Keratinocyte (primary cell): ENCODE data around the gene TMEM267. TPM values are rescaled to one million over a fixed set of nuclear protein-coding genes. Genes with fewer than 3 reads are reported as not detected.
"Not testable (repeated sequence)": the region's sequence is repeated elsewhere in the genome, so short reads cannot be mapped to it uniquely, and the experiment has no call there.

ENCODE experiments used
- DNase-seq: peaks from one replicate; pipeline ENCODE4 v3.0.0-alpha.2; 2011; ENCODE audit warnings: low read depth, missing footprints, low spot score
- FAIRE-seq: peaks from 2 replicates; lab custom pipeline; 2011; peaks lifted over from hg19 to GRCh38; lab: Jason Lieb, UNC
- H2AFZ ChIP-seq: 2 replicates; pipeline ENCODE4 v1.6.0; 2012; ENCODE audit warnings: low read length, control low read depth, inconsistent platforms; ENCODE audit not compliant: control insufficient read depth
- H3K27ac ChIP-seq: 2 replicates; pipeline ENCODE4 v1.5.1; 2011; ENCODE audit warnings: low read length; ENCODE audit not compliant: control insufficient read depth, insufficient read depth
- H3K27me3 ChIP-seq: 3 replicates; pipeline ENCODE4 v1.6.0; 2011; ENCODE audit warnings: low read length; ENCODE audit not compliant: control insufficient read depth, insufficient read depth; ENCODE audit errors: extremely low read depth
- H3K36me3 ChIP-seq, 2 experiments: 2 replicates in 1 of 2; 3 replicates in 1 of 2; pipeline ENCODE4 v1.5.1; 2011; ENCODE audit warnings: low read length in 2 of 2, mild to moderate bottlenecking in 1 of 2; ENCODE audit not compliant: control insufficient read depth in 2 of 2, insufficient read depth in 2 of 2; ENCODE audit errors: extremely low read depth in 1 of 2
- H3K4me1 ChIP-seq: 3 replicates; pipeline ENCODE4 v1.5.1; 2011; ENCODE audit warnings: low read length; ENCODE audit not compliant: control insufficient read depth, insufficient read depth; ENCODE audit errors: extremely low read depth
- H3K4me2 ChIP-seq: 3 replicates; pipeline ENCODE4 v1.6.0; 2011; ENCODE audit warnings: low read depth, low read length; ENCODE audit not compliant: control insufficient read depth, insufficient read depth; ENCODE audit errors: extremely low read depth
- H3K4me3 ChIP-seq, 3 experiments: fragments of 200-600 bp in 1 of 3; sonication (generic) in 1 of 3; 2 replicates in 2 of 3; 3 replicates in 1 of 3; pipeline ENCODE4 v1.5.1; 2011 to 2016; ENCODE audit warnings: low read length in 3 of 3, mild to moderate bottlenecking in 3 of 3, control low read depth in 2 of 3, inconsistent platforms in 1 of 3, low read depth in 1 of 3, mixed read lengths in 1 of 3, mixed run types in 1 of 3, moderate library complexity in 1 of 3; ENCODE audit not compliant: control insufficient read depth in 2 of 3, insufficient read depth in 2 of 3; ENCODE audit errors: extremely low read depth in 1 of 3
- H3K79me2 ChIP-seq: 2 replicates; pipeline ENCODE4 v1.6.0; 2012; ENCODE audit warnings: low read length; ENCODE audit not compliant: control insufficient read depth, insufficient read depth
- H3K9ac ChIP-seq: 3 replicates; pipeline ENCODE4 v1.6.0; 2011; ENCODE audit warnings: low read length; ENCODE audit not compliant: control insufficient read depth, insufficient read depth; ENCODE audit errors: extremely low read depth
- H3K9me1 ChIP-seq: 3 replicates; pipeline ENCODE4 v1.6.0; 2011; ENCODE audit warnings: low read length; ENCODE audit not compliant: control insufficient read depth, insufficient read depth; ENCODE audit errors: extremely low read depth
- H3K9me3 ChIP-seq: 2 replicates; pipeline ENCODE4 v1.5.1; 2012; ENCODE audit warnings: low read depth, low read length; ENCODE audit not compliant: control insufficient read depth
- H4K20me1 ChIP-seq: 3 replicates; pipeline ENCODE4 v1.6.0; 2011; ENCODE audit warnings: low read length; ENCODE audit not compliant: control insufficient read depth, insufficient read depth; ENCODE audit errors: extremely low read depth
- EZH2 ChIP-seq: IDR thresholded peaks from one replicate; pipeline ENCODE4 v1.6.1; 2012; ENCODE audit warnings: inconsistent platforms, mild to moderate bottlenecking, low read length, moderate library complexity
- dilution Hi-C: fragments of 300-500 bp; cut with MboI; formaldehyde crosslinking; loops from one replicate; pipeline ENCODE4 v1.7.0; 2020; ENCODE audit warnings: low sequenced_read_pairs; ENCODE audit not compliant: extremely low pct_ligation_motif_present
- polyA plus RNA-seq, 5 experiments: library from polyadenylated mRNA; depleted of rRNA in 3 of 5; stranded (reverse) in 3 of 5; stranded (forward) in 1 of 5; unstranded in 1 of 5; fragments of >200 nt; gene quantifications; 1 replicate in 1 of 5; 2 replicates in 3 of 5; 3 replicates in 1 of 5; pipeline versions ENCODE4 v1.2.1 to v1.2.3, GENCODE V29; 2011 to 2012; ENCODE audit warnings: missing spikeins in 2 of 5, low read depth in 1 of 5, low replicate concordance in 1 of 5
- TF ChIP-seq, protein P1 (sequence below), 3 experiments: IDR thresholded peaks in 1 of 3; conservative IDR thresholded peaks in 1 of 3; optimal IDR thresholded peaks in 1 of 3; 2 replicates in 2 of 3; 3 replicates in 1 of 3; pipeline versions ENCODE3 to v1.5.1; 2011; ENCODE audit warnings: low read length in 3 of 3, mild to moderate bottlenecking in 3 of 3, moderate library complexity in 2 of 3, control low read depth in 1 of 3, inconsistent platforms in 1 of 3; ENCODE audit not compliant: insufficient read depth in 2 of 3; ENCODE audit errors: extremely low read depth in 1 of 3

TMEM267 gene
- polyA plus RNA-seq, 1 donor (not counting 4 experiments of a cell fraction or from before 2014, with no cell fraction given) = 30.7 TPM

DNA sequence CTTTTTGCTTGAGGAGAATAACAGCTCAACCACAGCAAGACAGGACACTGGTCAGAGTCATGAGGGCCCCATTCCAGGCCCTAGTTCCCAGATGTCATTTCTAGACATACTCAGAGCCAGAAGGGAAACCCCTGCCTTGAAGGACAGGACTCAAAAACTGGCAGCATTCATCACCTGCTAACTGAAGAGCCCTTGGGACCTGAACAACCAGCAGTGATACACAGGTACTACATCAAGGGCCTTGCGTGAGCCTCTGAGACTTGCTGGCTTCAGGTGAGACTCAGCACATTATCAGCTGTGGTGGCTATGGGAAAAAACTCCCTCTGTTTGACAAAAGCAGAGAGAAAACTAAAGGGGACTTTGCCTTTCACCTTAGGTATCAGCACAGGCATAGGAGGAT lies 22.6 kb downstream of the TMEM267 start:
- Histone ChIP-seq H2AFZ (no peak overlapping the region), H4K20me1 (no peaks in the 10 kb centered on the region), H3K79me2 (peaks cover 3% of the 10 kb centered on the region), H3K27me3 (no peaks in the 10 kb centered on the region), H3K9ac (no peak overlapping the region), H3K4me3 (no peak overlapping the region), H3K9me1 (no peaks in the 10 kb centered on the region), H3K4me1 (no peaks in the 10 kb centered on the region), H3K27ac (no peak overlapping the region), H3K9me3 (peaks cover 2% of the 10 kb centered on the region), H3K36me3 (peaks cover 0 to 8% of the 10 kb centered on the region in 2 experiments), H3K4me2 (no peak overlapping the region)
- dilution Hi-C loops = no loop called here
- TF ChIP-seq, protein P1, sequence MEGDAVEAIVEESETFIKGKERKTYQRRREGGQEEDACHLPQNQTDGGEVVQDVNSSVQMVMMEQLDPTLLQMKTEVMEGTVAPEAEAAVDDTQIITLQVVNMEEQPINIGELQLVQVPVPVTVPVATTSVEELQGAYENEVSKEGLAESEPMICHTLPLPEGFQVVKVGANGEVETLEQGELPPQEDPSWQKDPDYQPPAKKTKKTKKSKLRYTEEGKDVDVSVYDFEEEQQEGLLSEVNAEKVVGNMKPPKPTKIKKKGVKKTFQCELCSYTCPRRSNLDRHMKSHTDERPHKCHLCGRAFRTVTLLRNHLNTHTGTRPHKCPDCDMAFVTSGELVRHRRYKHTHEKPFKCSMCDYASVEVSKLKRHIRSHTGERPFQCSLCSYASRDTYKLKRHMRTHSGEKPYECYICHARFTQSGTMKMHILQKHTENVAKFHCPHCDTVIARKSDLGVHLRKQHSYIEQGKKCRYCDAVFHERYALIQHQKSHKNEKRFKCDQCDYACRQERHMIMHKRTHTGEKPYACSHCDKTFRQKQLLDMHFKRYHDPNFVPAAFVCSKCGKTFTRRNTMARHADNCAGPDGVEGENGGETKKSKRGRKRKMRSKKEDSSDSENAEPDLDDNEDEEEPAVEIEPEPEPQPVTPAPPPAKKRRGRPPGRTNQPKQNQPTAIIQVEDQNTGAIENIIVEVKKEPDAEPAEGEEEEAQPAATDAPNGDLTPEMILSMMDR (optimal IDR thresholded peaks at IDR 0.05 in 1 of 3, IDR thresholded peaks at IDR 0.05 in 1 of 3, conservative IDR thresholded peaks at IDR 0.05 in 1 of 3; ENCODE audit: extremely low read depth in 1 of 3, insufficient read depth in 2 of 3, low read length in 3 of 3) = no peak
- TF ChIP-seq EZH2 = no peak
- DNase-seq = no peak
- FAIRE-seq = no peak

DNA sequence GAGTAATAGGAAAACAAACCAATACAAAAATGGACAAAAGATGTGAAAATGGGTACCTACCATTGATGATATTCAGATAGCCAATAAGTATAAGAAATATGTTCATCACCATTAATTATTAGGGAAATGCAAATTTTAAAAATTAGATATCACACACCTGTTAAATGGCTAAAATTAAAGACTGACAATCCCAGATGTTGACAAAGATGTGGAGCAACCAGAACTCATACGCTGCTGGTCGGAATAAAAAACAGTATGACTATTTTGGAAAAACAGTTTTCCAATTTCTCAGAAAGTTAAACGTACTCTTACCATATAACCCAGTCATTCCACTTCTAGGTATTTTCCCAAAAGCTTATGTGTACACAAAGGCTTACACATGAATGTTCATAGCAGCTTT lies 27.1 kb downstream of the TMEM267 start:
- DNase-seq (no peak), FAIRE-seq (no peak)
- H3K9me3 ChIP-seq = peaks cover 2% of the 10 kb centered on the region
- no peaks in the 10 kb centered on the region for H4K20me1 ChIP-seq
- peaks cover 3% of the 10 kb centered on the region for H3K79me2 ChIP-seq
- H3K9ac ChIP-seq = no peak overlapping the region
- TF ChIP-seq EZH2 = no peak
- TF ChIP-seq, protein P1 (optimal IDR thresholded peaks at IDR 0.05 in 1 of 3, IDR thresholded peaks at IDR 0.05 in 1 of 3, conservative IDR thresholded peaks at IDR 0.05 in 1 of 3; ENCODE audit: extremely low read depth in 1 of 3, insufficient read depth in 2 of 3, low read length in 3 of 3) = no peak
- no peaks in the 10 kb centered on the region for H3K27me3 ChIP-seq
- peaks cover 7 to 13% of the 10 kb centered on the region in 2 experiments for H3K36me3 ChIP-seq
- no peak overlapping the region for H2AFZ ChIP-seq
- H3K9me1 ChIP-seq = no peaks in the 10 kb centered on the region
- dilution Hi-C loops = no loop called here
- H3K27ac ChIP-seq = no peak overlapping the region
- no peak overlapping the region for H3K4me3 ChIP-seq
- H3K4me1 ChIP-seq = no peaks in the 10 kb centered on the region
- no peak overlapping the region for H3K4me2 ChIP-seq

DNA sequence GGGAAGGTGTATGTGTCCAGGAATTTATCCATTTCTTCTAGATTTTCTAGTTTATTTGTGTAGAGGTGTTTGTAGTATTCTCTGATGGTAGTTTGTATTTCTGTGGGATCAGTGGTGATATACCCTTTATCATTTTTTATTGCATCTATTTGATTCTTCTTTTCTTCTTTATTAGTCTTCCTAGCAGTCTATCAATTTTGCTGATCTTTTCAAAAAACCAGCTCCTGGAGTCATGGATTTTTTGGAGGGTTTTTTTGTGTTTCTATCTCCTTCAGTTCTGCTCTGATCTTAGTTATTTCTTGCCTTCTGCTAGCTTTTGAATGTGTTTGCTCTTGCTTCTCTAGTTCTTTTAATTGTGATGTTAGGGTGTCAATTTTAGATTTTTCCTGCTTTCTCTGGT lies 42.1 kb downstream of the TMEM267 start:
- H3K27ac ChIP-seq, H3K4me1 ChIP-seq, H3K79me2 ChIP-seq, H3K4me3 ChIP-seq, H4K20me1 ChIP-seq, DNase-seq, FAIRE-seq, H3K4me2 ChIP-seq, H3K9me1 ChIP-seq, H3K9me3 ChIP-seq, H3K9ac ChIP-seq, dilution Hi-C loops, H2AFZ ChIP-seq, H3K27me3 ChIP-seq, H3K36me3 ChIP-seq: not testable (repeated sequence)
